SHP77 treated with DMSO at 0.1 percent for 48 hours (cell line): ENCODE measurements around the gene CMTM3.
"Not testable (repeated sequence)": the region's sequence is repeated elsewhere in the genome, so short reads cannot be mapped to it uniquely, and the experiment has no call there.

Experiments used
- DNase-seq: peaks from one replicate; lab custom pipeline; 2025; lab: John Stamatoyannopoulos, UW

The CMTM3 gene

GRCh38 chr16:66585481-66586239 lies 18.8 kb upstream of the CMTM3 start:
- DNase-seq = no peak

DNA sequence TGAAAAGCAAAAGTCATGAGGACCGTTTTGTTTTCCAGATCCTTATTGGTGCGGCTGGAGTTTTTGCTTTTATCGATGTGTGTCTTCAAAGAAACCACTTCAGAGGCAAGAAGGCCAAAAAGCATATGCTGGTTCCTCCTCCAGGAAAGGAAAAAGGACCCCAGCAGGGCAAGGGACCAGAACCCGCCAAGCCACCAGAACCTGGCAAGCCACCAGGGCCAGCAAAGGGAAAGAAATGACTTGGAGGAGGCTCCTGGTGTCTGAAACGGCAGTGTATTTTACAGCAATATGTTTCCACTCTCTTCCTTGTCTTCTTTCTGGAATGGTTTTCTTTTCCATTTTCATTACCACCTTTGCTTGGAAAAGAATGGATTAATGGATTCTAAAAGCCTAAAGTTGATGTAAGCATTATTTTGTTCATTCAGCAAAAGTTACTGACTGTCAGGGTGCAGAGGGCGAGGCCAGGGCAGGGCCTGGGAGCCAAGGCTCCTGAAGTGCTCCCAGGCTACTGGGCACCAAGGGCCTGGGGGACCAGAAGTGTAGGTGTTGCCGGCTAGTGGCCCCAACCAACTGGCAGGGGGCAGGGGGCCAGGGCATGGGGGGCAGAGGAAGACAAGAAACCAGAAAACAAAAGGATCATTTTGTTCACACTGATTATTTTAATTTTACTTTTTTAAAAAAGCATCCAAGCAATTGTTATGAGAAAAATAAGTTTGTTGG lies 16.5 kb upstream of the CMTM3 start:
- no peak for DNase-seq

DNA sequence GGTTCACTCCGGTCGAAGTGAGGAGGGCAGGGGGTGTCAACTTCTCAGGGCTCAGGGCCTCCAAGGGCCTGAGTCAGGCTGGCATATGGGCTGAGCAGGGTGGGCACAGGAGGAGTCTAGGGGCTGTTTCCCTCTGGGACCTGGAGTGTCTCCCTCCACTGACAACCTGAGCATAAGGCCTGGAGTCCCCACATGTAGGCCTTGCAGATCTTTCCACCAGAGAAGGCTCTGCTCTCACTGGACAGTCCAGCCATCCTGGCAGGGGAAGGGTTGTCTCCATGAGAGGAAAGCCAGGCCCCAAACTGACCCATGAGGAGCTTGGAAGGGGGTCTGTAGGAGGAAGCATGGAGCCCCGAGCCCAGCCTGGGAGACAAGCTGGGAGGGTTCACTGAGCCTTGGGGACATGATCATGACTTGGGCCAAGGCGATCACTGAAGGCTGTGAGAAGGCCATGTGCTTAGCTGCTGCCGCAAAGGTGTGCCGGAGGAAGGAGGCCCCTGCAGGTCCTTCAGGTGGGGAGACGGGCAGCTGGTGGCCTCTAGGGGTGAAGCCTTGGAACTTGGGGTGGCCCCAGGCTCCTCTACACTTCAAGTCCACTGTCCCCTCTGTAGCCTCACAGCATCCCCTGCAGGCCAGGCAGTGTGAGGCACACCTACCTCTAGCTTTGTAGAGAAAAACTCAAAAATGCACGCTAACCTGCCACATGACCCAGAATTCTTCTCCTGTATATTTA lies 15.4 kb upstream of the CMTM3 start:
- DNase-seq = no peak

DNA sequence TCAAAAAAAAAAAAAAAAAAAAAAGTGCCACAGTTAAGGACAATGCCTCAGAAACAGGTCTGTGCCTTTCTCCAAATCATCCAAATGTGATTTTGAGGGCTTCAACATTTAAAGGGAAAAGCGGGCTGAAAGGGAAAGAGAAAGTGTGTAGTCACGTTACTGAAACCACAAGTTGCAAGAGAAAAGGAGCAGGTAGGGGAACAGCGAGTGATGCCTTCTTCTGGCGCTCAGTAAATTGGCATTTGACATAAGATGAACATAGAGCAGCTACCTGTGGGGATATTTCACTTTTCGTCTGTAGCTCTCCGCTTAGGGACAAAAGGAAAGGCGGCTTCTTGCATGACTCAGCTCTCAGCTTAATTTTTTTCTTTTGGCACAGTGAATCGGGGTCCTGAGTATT lies 14.2 kb upstream of the CMTM3 start:
- DNase-seq = no peak

GRCh38 chr16:66591018-66591417 lies 13.5 kb upstream of the CMTM3 start:
- no peak for DNase-seq

GRCh38 chr16:66592241-66592640 lies 12.3 kb upstream of the CMTM3 start:
- no peak for DNase-seq

GRCh38 chr16:66592814-66593213 lies 11.7 kb upstream of the CMTM3 start:
- DNase-seq = no peak

GRCh38 chr16:66594739-66595138 lies 9.8 kb upstream of the CMTM3 start:
- DNase-seq = no peak

- DNase-seq = not testable (repeated sequence)
Measured at GRCh38 chr16:66596559-66596958, 7.9 kb upstream of the CMTM3 start.

- DNase-seq = no peak
Measured at GRCh38 chr16:66596986-66597848, 7.3 kb upstream of the CMTM3 start.

DNA sequence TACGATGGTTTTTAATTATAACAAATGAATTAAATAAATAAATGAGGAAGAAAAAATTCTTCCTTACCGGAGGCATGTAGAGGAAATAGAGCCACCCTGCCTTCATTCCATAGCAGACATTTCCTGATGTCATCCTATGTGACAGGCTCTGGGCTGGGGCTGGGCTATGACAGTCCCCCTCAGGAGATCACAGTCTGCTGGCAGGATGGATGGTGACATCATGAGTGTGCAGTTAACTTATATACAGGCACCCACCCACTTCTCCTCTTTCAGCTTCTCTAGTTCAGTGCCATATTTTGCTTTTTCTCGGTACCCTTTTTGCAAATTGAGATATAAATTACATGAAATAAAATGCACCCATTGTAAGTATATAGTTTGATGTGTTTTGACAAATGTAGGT lies 6.4 kb upstream of the CMTM3 start:
- no peak for DNase-seq

GRCh38 chr16:66599726-66600125 lies 4.8 kb upstream of the CMTM3 start:
- no peak for DNase-seq

DNA sequence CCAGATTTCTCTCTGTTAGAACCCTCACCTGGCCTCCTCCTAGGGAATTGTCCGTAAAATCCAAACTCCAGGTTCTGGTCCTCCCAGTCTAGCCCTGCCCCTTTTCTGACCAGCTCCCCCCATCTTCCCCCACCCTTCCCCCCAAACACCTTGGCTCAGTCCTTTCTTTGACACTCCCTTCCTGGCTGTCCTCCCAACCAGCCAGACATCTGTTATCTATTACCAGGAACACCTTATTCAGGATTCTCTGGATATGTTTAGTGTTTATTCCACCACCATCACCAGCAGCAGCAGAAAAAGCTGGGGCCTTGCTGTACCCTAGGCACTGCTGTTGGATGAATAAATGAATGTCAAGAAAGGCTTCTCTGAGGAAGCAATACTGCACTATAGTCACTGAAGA lies 4.0 kb upstream of the CMTM3 start:
- DNase-seq = no peak

GRCh38 chr16:66601471-66601870 lies 3.0 kb upstream of the CMTM3 start:
- no peak for DNase-seq

- DNase-seq = peak; percentile 57
Measured at GRCh38 chr16:66603537-66604375, 748 bp upstream of the CMTM3 start.

- DNase-seq = no peak
Measured at GRCh38 chr16:66605177-66605978, 874 bp downstream of the CMTM3 start.

- DNase-seq = no peak
Measured at GRCh38 chr16:66605979-66606751, 1.7 kb downstream of the CMTM3 start.

GRCh38 chr16:66608241-66609138 lies 4.0 kb downstream of the CMTM3 start:
- peak; percentile 37 for DNase-seq
